Kidney (tissue), 14 donors: Measurements from ENCODE around the gene DROSHA. TPM values are rescaled to one million over a fixed set of nuclear protein-coding genes. Genes with fewer than 3 reads are reported as not detected.

Source experiments
- DNase-seq, 5 donors: peaks; one replicate each; pipeline ENCODE4 v3.0.0-alpha.2; 2013 to 2020
- FAIRE-seq: peaks from 2 replicates; lab custom pipeline; 2012; peaks lifted over from hg19 to GRCh38; lab: Jason Lieb, UNC
- H3K27ac ChIP-seq, 2 donors: one replicate each; pipeline ENCODE4 v1.7.0; 2013; ENCODE audit warnings: low read depth in 2 of 2, low read length in 2 of 2, inconsistent platforms in 1 of 2
- H3K27me3 ChIP-seq: one replicate; pipeline ENCODE4 v1.7.1; 2013; ENCODE audit warnings: low read length, inconsistent platforms; ENCODE audit not compliant: control insufficient read depth, insufficient read depth
- H3K36me3 ChIP-seq, 3 donors: one replicate each; pipeline versions ENCODE4 v1.7.0 to v1.7.1; 2013; ENCODE audit warnings: low read length in 3 of 3, control low read depth in 1 of 3, inconsistent platforms in 1 of 3; ENCODE audit not compliant: insufficient read depth in 3 of 3, control insufficient read depth in 2 of 3
- H3K4me1 ChIP-seq, 3 donors: one replicate each; pipeline versions ENCODE4 v1.7.0 to v1.7.1; 2013; ENCODE audit warnings: low read length in 3 of 3, inconsistent platforms in 1 of 3, low read depth in 1 of 3; ENCODE audit not compliant: control insufficient read depth in 2 of 3, insufficient read depth in 2 of 3
- H3K4me3 ChIP-seq, 3 donors: one replicate each; pipeline versions ENCODE4 v1.7.0 to v1.8.1; 2013; ENCODE audit warnings: low read length in 3 of 3, control low read depth in 1 of 3, inconsistent platforms in 1 of 3
- H3K9ac ChIP-seq, 3 donors: one replicate each; pipeline versions ENCODE4 v1.7.0 to v1.7.1; 2013; ENCODE audit warnings: low read length in 3 of 3, control low read depth in 1 of 3, inconsistent platforms in 1 of 3
- H3K9me3 ChIP-seq, 3 donors: one replicate each; pipeline versions ENCODE4 v1.7.0 to v1.7.1; 2013; ENCODE audit warnings: low read length in 3 of 3, control low read depth in 1 of 3, inconsistent platforms in 1 of 3; ENCODE audit not compliant: control insufficient read depth in 2 of 3, insufficient read depth in 1 of 3
- CTCF ChIP-seq: IDR thresholded peaks from 3 replicates; pipeline ENCODE4 v1.5.1; 2012; ENCODE audit warnings: mild to moderate bottlenecking, moderate library complexity, borderline replicate concordance; ENCODE audit not compliant: insufficient read depth; ENCODE audit errors: extremely low read depth
- intact Hi-C: fragments of 100-400 bp; cut with DNase I; formaldehyde crosslinking; loops from one replicate; pipeline ENCODE4 v1.11.1; 2022
- polyA plus RNA-seq: library from polyadenylated mRNA; stranded (reverse); fragments of 350-450 nt; fragmentation: Illumina TruSeq; extraction: RNeasy Lipid Tissue Mini Kit (QIAGEN cat#74804); gene quantifications from one replicate; pipeline ENCODE4 v1.2.3, GENCODE V29; 2014; ENCODE audit warnings: low read depth, low replicate concordance; ENCODE audit not compliant: insufficient read depth
- total RNA-seq: library from RNA; stranded (reverse); fragmentation: NEBNext Ultra II Directional; extraction: Animal tissue kit (Norgen Biotek cat#: 25700); gene quantifications from one replicate; pipeline ENCODE4 v1.2.1, GENCODE V29; 2021
- donor health status: control.
- donor health status: control.
- donor health status: control.
- donor health status: control.
- donor health status: control.
- donor health status: DM: yes; HTN: yes; CAD: no.
- donor health status: Normal renal cell carcinoma (clear cell type).

Gene DROSHA
- total and polyA plus RNA-seq, 2 donors from 2014 or later: 39.9 to 51.6 TPM

- Histone ChIP-seq H3K9me3 (no peaks in the 10 kb centered on the region), H3K36me3 (peaks cover 0 to 5% (median 5%) of the 10 kb centered on the region in 3 donors), H3K4me3 (no peak overlapping the region), H3K4me1 (peaks cover 0 to 2% (median 0%) of the 10 kb centered on the region in 3 donors), H3K9ac (no peak overlapping the region), H3K27me3 (no peaks in the 10 kb centered on the region), H3K27ac (no peak overlapping the region)
- FAIRE-seq (peak; percentile 23), DNase-seq (no peak)
- TF ChIP-seq CTCF: no peak
- intact Hi-C loops: no loop called here
These were observed 44.4 kb downstream of the DROSHA start for GRCh38 chr5:31487506-31487905.

GRCh38 chr5:31486441-31486840, 45.5 kb downstream of the DROSHA start:
- no peaks in the 10 kb centered on the region for H3K9me3 ChIP-seq
- peaks cover 0 to 2% (median 0%) of the 10 kb centered on the region in 3 donors for H3K4me1 ChIP-seq
- TF ChIP-seq CTCF: no peak
- H3K27ac ChIP-seq: no peak overlapping the region
- no peak overlapping the region for H3K9ac ChIP-seq
- no peak overlapping the region for H3K4me3 ChIP-seq
- FAIRE-seq (no peak), DNase-seq (peak in 3 of 5 donors; percentile 41 to 69 (median 56))
- intact Hi-C loops: no loop called here
- H3K27me3 ChIP-seq: no peaks in the 10 kb centered on the region
- H3K36me3 ChIP-seq: peaks cover 0 to 9% (median 5%) of the 10 kb centered on the region in 3 donors

- Histone ChIP-seq H3K4me3 (no peak overlapping the region), H3K9ac (no peak overlapping the region), H3K27ac (no peak overlapping the region), H3K9me3 (no peaks in the 10 kb centered on the region), H3K27me3 (no peaks in the 10 kb centered on the region), H3K36me3 (peaks cover 0 to 9% (median 5%) of the 10 kb centered on the region in 3 donors), H3K4me1 (peaks cover 0 to 2% (median 0%) of the 10 kb centered on the region in 3 donors)
- FAIRE-seq (no peak), DNase-seq (peak in 3 of 5 donors; percentile 41 to 75 (median 66))
- intact Hi-C loops: no loop called here
- TF ChIP-seq CTCF: no peak
These were observed 46.3 kb downstream of the DROSHA start for GRCh38 chr5:31485376-31486207.
